HEK293T (cell line): ENCODE measurements around the gene PPRC1.

Experiments
- BHLHE40 ChIP-seq: fragments of 450-650 bp; IDR thresholded peaks from 2 replicates; pipeline ENCODE4 v1.6.1; 2016; ENCODE audit warnings: mild to moderate bottlenecking, moderate library complexity, borderline replicate concordance
- ELF4 ChIP-seq: fragments of 450-650 bp; IDR thresholded peaks from 2 replicates; pipeline ENCODE4 v1.6.1; 2017; ENCODE audit warnings: antibody characterized with exemption
- FOXK2 ChIP-seq: fragments of 450-650 bp; IDR thresholded peaks from 2 replicates; pipeline ENCODE4 v1.6.1; 2016; ENCODE audit warnings: mild to moderate bottlenecking
- FOXM1 ChIP-seq: fragments of 450-650 bp; IDR thresholded peaks from 2 replicates; pipeline ENCODE4 v1.6.1; 2017; ENCODE audit warnings: mild to moderate bottlenecking, borderline replicate concordance
- SP1 ChIP-seq: fragments of 450-650 bp; IDR thresholded peaks from 2 replicates; pipeline ENCODE4 v1.6.1; 2017
- TARDBP ChIP-seq: fragments of 450-650 bp; IDR thresholded peaks from 2 replicates; pipeline ENCODE4 v1.6.1; 2016
- TF ChIP-seq, protein P1 (sequence below): fragments of 450-650 bp; IDR thresholded peaks from 2 replicates; pipeline ENCODE4 v1.6.1; 2016

DNA sequence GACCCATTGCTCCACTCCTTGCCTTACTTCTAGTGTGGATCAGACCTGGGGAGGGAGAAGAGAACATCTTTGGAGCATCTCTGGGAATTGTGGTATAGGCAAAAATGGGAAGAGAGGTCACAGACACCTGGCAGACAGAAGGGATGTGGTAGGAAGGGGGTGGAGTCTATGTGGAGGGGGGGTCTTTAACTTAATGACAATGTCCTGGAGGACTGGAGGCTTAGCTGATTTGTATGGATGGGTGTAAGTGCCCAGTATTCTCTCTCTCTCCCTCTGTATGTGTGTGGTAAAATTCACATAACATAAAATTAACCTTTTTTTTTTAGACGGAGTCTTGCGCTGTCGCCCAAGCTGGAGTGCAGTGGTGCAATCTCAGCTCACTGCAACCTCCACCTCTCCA is 9.6 kb upstream of the PPRC1 start:
- TF ChIP-seq TARDBP (no peak), FOXK2 (no peak), ELF4 (no peak), SP1 (no peak), FOXM1 (no peak), BHLHE40 (no peak)
- TF ChIP-seq, protein P1, sequence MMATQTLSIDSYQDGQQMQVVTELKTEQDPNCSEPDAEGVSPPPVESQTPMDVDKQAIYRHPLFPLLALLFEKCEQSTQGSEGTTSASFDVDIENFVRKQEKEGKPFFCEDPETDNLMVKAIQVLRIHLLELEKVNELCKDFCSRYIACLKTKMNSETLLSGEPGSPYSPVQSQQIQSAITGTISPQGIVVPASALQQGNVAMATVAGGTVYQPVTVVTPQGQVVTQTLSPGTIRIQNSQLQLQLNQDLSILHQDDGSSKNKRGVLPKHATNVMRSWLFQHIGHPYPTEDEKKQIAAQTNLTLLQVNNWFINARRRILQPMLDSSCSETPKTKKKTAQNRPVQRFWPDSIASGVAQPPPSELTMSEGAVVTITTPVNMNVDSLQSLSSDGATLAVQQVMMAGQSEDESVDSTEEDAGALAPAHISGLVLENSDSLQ: no peak
